Activated CD4-positive, alpha-beta T cell treated with anti-CD3 and anti-CD28 coated beads for 1 hour (primary cell): ENCODE data around the gene RARRES2.
"Not testable (repeated sequence)": the region's sequence is repeated elsewhere in the genome, so short reads cannot be mapped to it uniquely, and the experiment has no call there.

ENCODE experiments used
- DNase-seq: peaks from one replicate; pipeline ENCODE4 v3.0.0-alpha.2; 2020

The RARRES2 gene

GRCh38 chr7:150341263-150342120, at the start of gene RARRES2:
Gene RARRES2 (minus strand): TSS chr7:150341629. CDS start chr7:150340609, 1,020 bp downstream.
- DNase-seq: no peak

- DNase-seq: no peak
Observed at GRCh38 chr7:150390205-150390604, 48.8 kb upstream of the RARRES2 start.

DNA sequence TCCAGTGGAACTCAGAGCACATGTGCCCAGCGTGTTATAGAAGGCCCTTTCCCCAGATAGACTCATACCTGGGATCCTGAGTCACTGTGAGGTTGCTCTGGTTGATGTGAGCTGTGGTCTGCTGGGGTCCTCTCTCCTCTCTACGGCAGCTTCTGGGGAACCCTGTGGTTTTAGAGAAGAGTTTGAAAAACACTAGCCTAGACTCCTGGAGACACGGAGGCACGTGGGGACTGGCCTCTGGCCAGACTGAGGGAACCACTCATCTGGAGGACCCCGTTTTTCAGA, 48.0 kb upstream of the RARRES2 start:
- no peak for DNase-seq

DNA sequence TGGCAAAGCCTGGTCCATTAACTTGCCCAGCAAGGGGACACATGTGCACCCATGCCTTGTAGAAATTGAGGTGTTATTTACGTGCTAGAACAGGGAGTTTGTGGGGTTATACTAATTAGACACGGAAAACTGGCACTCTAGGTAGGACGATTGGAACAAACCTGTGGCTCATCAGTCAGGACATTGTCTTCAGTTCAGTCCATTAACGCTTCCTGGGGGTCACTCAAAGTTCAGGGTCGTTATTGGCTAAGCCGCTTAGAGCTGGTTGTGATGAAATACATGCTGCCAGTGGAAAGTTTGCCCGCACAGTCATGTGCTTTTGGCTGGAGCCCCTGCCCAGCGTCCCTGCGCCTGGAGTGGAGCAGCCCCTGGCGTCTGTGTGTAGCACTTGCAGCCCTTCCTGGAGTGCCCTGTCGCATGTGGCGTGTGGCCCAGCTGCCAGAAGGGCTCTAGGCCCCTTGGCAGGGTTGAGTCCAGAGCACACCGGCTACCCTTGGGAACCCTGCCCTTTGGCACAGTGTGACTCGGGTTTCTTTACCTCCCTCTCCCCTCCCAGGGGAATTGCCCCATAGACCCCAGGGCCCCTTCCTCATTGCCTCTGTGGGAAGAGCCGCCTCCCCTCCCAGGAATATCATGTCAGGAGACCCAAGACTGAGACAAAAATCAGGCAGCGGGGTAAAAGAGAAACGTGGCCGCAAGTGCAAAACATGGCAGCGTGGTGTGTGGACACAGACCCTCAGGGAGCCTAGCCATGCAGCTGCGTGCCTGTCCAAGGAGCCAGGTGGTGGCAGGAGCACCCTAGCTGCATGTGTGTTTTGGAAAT, 47.5 kb upstream of the RARRES2 start:
- DNase-seq: no peak

- no peak for DNase-seq
Observed at GRCh38 chr7:150388306-150388705, 46.9 kb upstream of the RARRES2 start.

GRCh38 chr7:150385884-150386283, 44.5 kb upstream of the RARRES2 start:
- not testable (repeated sequence) for DNase-seq

DNA sequence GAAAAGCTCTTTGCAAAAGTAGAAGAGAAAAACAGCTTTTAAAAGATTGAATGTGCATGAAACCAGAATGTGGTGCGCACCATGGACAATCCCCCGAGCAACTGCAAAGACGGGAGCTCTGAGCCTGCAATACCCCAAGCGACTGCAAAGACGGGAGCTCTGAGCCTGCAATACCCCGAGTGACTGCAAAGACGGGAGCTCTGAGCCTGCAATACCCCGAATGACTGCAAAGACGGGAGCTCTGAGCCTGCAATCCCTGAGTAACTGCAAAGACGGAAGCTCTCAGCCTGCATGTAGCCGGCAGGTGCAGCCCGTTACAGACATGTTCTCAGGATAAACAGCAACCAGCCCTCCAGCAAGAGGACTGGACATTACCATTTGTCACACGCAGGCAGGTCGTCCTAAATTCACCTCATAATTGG, 43.9 kb upstream of the RARRES2 start:
- no peak for DNase-seq

DNA sequence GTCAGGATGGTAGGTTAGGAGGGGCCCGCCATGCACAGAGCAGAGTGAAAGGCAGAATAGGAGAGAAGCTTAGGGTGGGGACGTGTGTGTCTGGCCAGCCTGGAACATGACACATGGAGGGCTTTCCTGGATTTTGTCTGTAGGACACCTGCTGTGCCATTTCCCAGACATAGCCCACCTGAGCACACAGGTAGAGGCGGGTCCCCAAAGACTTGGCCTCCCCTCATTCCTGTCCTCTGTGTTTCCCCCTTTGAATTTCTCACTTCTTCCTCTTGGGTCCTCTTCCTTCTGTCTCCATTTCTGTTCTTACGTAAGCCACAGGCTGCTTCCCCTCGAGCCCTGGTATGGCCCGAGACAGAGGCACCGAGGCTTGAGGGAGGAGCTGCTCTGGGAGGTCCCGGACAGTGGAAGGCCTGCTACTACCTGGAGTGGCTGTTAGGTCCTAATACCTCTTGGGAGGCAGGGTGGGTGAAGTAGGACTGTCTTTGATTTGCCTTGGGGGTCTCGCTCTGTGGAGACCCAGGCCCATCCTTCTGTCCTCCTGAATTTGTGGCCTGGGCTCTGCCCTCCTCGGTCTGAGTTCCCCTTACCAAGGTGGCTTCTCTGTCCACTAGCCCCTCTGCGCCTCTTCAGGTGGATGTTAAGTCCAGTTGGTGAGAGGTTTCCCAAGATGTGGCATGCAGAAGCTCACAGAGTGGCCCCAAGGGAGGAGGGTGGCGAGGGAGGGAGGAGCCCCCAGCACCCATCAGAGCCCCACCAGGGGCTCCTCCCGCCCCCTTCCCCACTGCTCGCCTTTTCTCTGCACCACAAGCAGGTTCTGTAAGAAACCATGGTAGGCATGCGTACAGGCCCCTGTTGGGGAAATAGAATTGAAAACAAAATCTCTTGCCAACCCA, 43.2 kb upstream of the RARRES2 start:
- DNase-seq: no peak

DNA sequence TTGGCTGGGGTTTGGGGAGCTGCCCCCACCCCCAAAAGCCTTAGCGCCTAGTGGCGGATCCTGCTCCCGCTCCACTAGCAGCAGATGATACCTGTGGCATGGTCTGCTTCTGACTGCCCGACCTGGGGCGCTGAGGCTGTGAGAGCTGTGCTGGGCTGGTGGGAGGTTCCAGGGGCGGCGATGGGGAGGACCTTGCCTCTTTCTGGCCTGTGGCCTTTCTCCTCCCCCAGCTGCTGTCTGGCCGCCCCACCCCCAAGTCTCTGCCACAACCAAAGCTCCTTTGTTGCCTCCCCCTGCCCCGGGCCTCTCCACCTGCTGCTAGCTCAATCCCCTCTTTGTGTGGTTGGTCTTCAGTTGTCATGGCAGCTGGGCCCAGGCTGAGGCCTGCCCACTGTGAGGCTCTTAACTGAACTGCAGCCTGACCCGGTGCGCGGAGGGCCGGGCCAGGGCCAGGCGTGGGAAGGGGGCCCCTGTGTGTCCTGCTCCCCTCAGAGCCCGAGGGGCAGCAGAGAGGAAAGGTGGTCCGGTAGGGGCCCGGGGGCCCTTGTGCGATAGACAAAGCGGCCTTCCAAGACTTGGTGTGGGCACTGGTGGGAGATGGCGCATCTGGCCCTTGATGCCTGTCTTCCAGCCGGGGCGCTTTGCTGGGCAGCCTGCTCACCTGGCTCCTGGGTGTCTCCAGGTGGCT, 42.4 kb upstream of the RARRES2 start:
- no peak for DNase-seq

GRCh38 chr7:150382844-150383225, 41.4 kb upstream of the RARRES2 start:
- DNase-seq: no peak

DNA sequence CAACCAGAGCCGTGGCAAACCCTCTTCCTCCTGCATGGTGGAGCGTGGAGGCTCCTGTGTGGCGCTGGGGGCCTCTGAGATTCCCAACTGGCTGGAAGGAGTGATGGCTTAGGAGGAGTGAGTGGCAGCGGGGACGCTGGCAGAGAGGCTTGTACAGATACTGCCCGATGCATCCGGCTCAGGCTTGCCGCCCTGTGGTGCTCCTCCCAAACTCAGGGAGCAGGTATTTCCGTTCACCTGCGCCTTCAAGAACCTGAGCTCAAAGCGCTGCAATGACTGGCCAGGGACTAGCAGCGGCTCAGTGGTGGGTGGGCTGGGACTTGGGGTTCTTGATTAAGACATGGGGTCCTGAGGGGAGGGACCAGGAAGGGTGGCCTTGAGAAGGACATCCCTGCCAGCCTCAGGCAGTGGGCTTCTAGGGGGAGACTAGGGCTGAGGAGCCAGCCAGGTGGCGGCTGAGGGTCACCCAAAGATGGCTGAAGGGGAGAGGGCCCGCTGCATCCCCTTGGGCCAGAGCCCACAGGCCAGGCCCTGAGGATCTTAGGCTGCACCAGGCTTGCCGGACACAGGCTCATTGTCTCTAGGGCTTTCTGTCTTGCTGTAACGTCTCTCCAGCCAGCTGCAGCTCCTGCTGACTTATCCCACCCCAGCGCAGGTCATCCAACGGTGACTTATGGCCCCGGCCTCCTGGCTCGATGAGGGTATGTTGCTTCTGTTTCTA, 40.9 kb upstream of the RARRES2 start:
- DNase-seq: no peak

DNA sequence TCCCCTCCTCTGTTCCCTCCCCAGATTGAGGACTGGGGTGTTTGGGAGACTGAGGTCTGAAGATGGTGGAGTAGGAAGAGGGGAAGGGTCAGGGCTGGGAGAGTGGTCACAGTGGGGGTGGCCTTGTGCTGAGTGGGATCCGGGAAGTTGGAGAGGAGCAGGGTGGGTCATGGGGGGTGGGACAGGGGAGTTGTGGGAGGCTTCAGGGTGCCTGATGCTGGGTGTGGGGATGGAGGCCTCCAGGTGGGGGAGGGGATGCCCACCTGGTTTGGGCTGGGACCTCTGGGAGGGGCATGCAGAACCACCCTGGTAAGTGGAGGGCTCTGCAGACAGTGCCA, 40.3 kb upstream of the RARRES2 start:
- DNase-seq: no peak

GRCh38 chr7:150381096-150381495, 39.7 kb upstream of the RARRES2 start:
- DNase-seq: no peak

- no peak for DNase-seq
Observed at GRCh38 chr7:150380463-150380862, 39.0 kb upstream of the RARRES2 start.

DNA sequence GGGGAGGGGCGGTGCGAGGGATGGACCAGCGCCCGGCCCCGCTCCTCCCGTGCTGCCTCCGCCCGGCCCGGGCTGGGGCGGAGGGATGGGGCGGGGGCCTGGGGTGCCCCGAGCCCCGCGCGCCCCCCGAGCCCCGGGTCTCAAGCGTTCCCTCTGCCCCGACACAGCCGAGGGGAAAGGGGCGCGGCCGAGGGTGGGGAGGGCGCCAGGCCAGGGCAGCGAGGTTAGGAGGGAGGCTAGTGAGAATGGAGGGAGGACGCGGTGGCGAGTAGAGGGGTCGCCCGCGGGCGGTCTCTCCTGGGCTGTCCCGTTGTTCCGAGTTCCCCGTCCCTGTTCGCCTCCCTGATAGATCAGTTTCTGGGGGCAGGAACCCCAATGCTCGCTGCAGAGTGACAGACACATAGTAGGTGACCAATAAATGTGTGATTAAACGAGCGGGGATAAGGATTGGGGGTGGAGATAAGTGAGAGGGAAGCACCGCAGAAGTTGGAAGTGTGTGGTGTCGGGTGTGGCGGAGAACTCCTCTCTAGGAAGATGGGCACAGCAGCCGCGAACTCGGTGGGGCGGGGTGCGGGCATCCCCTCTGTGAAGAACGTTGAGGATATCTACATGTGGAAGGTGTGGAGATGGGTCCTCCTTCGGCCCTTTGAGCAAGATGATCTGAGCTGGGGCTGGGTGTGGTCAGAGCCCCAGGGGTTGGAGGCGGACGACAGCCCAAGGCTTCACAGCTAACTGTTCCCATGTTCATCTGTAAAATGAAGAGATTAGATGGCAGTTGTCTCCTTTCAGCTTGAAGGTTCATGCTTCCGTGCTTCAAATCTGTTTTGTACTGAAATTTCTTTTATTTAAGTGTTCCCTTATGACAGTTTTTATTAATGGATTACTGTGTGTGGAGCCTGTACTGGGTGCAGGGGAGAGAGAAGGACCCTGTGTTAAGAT, 38.3 kb upstream of the RARRES2 start:
- DNase-seq: no peak

- DNase-seq: peak; percentile 85
Observed at GRCh38 chr7:150378853-150379440, 37.5 kb upstream of the RARRES2 start, which contains the start of gene ZNF775. Gene ZNF775 (plus strand): TSS chr7:150379330. CDS start chr7:150388471, 9,141 bp downstream.

- DNase-seq: peak; percentile 24
Observed at GRCh38 chr7:150378115-150378852, 36.9 kb upstream of the RARRES2 start.

- no peak for DNase-seq
Observed at GRCh38 chr7:150377635-150378034, 36.2 kb upstream of the RARRES2 start.

GRCh38 chr7:150377196-150377595, 35.8 kb upstream of the RARRES2 start:
- no peak for DNase-seq

- no peak for DNase-seq
Observed at GRCh38 chr7:150376560-150376959, 35.1 kb upstream of the RARRES2 start.
